ENCODE results near the gene GALNT11.

GRCh38 chr7:152137476-152138025 lies 112.1 kb downstream of the GALNT11 start:
- TF ChIP-seq POLR2A (IDR thresholded peaks at IDR 0.05): no peak
- no peak for TF ChIP-seq CTCF (IDR thresholded peaks at IDR 0.05)

Data from heart left ventricle (tissue), 13 donors.